Left cardiac atrium (tissue), 4 donors: Measurements from ENCODE around the gene COMT. TPM values are rescaled to one million over a fixed set of nuclear protein-coding genes. Genes with fewer than 3 reads are reported as not detected.

Experiments used
- ATAC-seq, 2 donors: fragments of 200-7000 bp; cut with Tn5 transposase; one replicate each; pipeline ENCODE4 v1.9.1; 2020; ENCODE audit warnings: mild to moderate bottlenecking in 2 of 2, moderate library complexity in 2 of 2
- DNase-seq: peaks from one replicate; pipeline ENCODE4 v3.0.0-alpha.2; 2020
- intact Hi-C, 2 donors: fragments of 100-400 bp; cut with DNase I; formaldehyde crosslinking; loops; one replicate each; pipeline versions ENCODE4 v1.14.1 to v1.15.1; 2022 to 2023
- long read RNA-seq: library from polyadenylated mRNA; unstranded; transcript quantifications from one replicate; pipeline ENCODE4 v2.0.0, GENCODE V29; 2021
- total RNA-seq, 2 donors: library from RNA; stranded (reverse); fragmentation: NEBNext Ultra II Directional; extraction: Animal tissue kit (Norgen Biotek cat#: 25700); gene quantifications; one replicate each; pipeline ENCODE4 v1.2.1, GENCODE V29; 2021
- donor health status: DM: no; HTN: yes; CAD: no.
- donor health status: DM: no; HTN: yes; CAD: no; lungs with severe emphysema.
- donor health status: DM: yes; HTN: yes; CAD: no.
- donor health status: Dilated cardiomyopathy.

The COMT gene
- 100 to 1,000 TPM; 101 to 103 TPM for total RNA-seq
- long read RNA-seq, transcript COMT-204 (6 exons, 1,548 nt): minor isoform, 9 of 88 reads
- long read RNA-seq, transcript COMT-202 (6 exons, 2,437 nt): major isoform, 57 of 88 reads
- long read RNA-seq, partial matches to known transcripts: 12 of 88 reads
- long read RNA-seq, other reads (novel, unspliced or antisense): 6 of 88 reads

- ATAC-seq (peak; percentile 90 to 94), DNase-seq (peak; percentile 81)
- intact Hi-C loops: no loop called here
Measured at GRCh38 chr22:19941365-19942082, at the start of gene COMT, which contains the start of gene TXNRD2. COMT (plus strand) TSS chr22:19941772; CDS start chr22:19962527, 20,755 bp downstream. TXNRD2 (minus strand) TSS chr22:19941818; CDS start chr22:19941803, 15 bp downstream.

- peak; percentile 17 to 50 for ATAC-seq
Measured at GRCh38 chr22:19892257-19892879, 49.2 kb upstream of the COMT start.

GRCh38 chr22:19892925-19893324, 48.6 kb upstream of the COMT start:
- ATAC-seq: peak in 1 of 2 donors; percentile 3
- DNase-seq: no peak
- intact Hi-C loops: no loop called here

More at GRCh38 chr22:19892257-19892879, 49.2 kb upstream of the COMT start:
- no peak for DNase-seq
- intact Hi-C loops: no loop called here

- DNase-seq (no peak), ATAC-seq (no peak)
- intact Hi-C loops: no loop called here
Measured at GRCh38 chr22:19893363-19893762, 48.2 kb upstream of the COMT start.

GRCh38 chr22:19895160-19895849, 46.3 kb upstream of the COMT start:
- ATAC-seq (no peak), DNase-seq (no peak)
- intact Hi-C loops: no loop called here

GRCh38 chr22:19896665-19897355, 44.8 kb upstream of the COMT start:
- ATAC-seq: peak; percentile 22 to 32
- intact Hi-C loops: no loop called here

GRCh38 chr22:19897726-19898125, 43.8 kb upstream of the COMT start:
- DNase-seq (no peak), ATAC-seq (no peak)
- intact Hi-C loops: no loop called here

More at GRCh38 chr22:19896665-19897355, 44.8 kb upstream of the COMT start:
- no peak for DNase-seq

GRCh38 chr22:19898145-19898544, 43.4 kb upstream of the COMT start:
- intact Hi-C loops: no loop called here
- ATAC-seq (no peak), DNase-seq (no peak)

GRCh38 chr22:19898831-19899567, 42.6 kb upstream of the COMT start:
- no peak for DNase-seq
- no peak for ATAC-seq
- intact Hi-C loops: no loop called here

GRCh38 chr22:19900707-19901436, 40.7 kb upstream of the COMT start:
- intact Hi-C loops: no loop called here
- DNase-seq (no peak), ATAC-seq (no peak)

- no peak for DNase-seq
- ATAC-seq: no peak
- intact Hi-C loops: no loop called here
Measured at GRCh38 chr22:19901577-19902244, 39.9 kb upstream of the COMT start.

GRCh38 chr22:19902245-19902715, 39.3 kb upstream of the COMT start:
- no peak for ATAC-seq
- DNase-seq: no peak
- intact Hi-C loops: no loop called here

- DNase-seq (no peak), ATAC-seq (no peak)
- intact Hi-C loops: no loop called here
Measured at GRCh38 chr22:19903031-19903430, 38.5 kb upstream of the COMT start.

GRCh38 chr22:19903513-19903912, 38.1 kb upstream of the COMT start:
- intact Hi-C loops: no loop called here
- DNase-seq (no peak), ATAC-seq (no peak)

GRCh38 chr22:19904174-19904856, 37.3 kb upstream of the COMT start:
- DNase-seq (no peak), ATAC-seq (no peak)
- intact Hi-C loops: no loop called here

- intact Hi-C loops: no loop called here
- no peak for DNase-seq
- no peak for ATAC-seq
Measured at GRCh38 chr22:19904935-19905334, 36.6 kb upstream of the COMT start.
